DMS 273 (cell line): ENCODE results near the gene CYP2C19.
"Not testable (repeated sequence)": the region's sequence is repeated elsewhere in the genome, so short reads cannot be mapped to it uniquely, and the experiment has no call there.

ENCODE experiments used
- DNase-seq: peaks from one replicate; lab custom pipeline; 2025; ENCODE audit not compliant: unreplicated experiment; lab: John Stamatoyannopoulos, UW

The CYP2C19 gene

DNA sequence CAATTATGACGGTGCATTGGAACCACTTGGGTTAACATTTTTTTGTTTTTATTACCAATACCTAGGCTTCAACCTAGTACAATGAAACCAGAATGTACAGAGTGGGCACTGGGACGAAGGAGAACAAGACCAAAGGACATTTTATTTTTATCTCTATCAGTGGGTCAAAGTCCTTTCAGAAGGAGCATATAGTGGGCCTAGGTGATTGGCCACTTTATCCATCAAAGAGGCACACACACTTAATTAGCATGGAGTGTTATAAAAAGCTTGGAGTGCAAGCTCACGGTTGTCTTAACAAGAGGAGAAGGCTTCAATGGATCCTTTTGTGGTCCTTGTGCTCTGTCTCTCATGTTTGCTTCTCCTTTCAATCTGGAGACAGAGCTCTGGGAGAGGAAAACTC lies at the start of gene CYP2C19:
Gene CYP2C19 (plus strand): TSS at position 289 of the 400 bp plus-strand sequence. CDS start 25 bp downstream, at position 314.
- DNase-seq, result no peak

DNA sequence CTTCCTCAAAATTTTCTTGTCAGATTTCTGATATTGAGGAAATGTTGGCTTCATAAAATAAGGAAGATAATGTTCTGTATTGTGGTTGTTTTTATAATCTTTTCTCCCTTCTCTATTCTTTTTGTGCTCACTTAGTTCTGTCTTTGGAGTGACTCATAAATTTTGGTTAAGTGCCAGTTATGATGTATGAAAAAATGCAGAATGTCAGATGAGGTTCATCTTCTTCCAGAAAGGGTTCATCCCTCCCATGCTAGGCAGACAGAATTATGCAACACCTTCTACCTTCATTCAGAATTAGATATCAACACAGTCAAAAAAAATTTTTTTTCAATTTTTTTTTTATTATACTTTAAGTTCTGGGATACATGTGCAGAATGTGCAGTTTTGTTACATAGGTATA lies 36.6 kb upstream of the CYP2C19 start:
- no peak for DNase-seq

DNA sequence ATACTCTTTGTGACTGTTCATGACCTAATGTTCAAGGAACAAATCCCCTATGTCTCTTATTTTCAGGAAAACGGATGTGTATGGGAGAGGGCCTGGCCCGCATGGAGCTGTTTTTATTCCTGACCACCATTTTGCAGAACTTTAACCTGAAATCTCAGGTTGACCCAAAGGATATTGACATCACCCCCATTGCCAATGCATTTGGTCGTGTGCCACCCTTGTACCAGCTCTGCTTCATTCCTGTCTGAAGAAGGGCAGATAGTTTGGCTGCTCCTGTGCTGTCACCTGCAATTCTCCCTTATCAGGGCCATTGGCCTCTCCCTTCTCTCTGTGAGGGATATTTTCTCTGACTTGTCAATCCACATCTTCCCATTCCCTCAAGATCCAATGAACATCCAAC lies 27.3 kb upstream of the CYP2C19 start:
- DNase-seq, result no peak

DNA sequence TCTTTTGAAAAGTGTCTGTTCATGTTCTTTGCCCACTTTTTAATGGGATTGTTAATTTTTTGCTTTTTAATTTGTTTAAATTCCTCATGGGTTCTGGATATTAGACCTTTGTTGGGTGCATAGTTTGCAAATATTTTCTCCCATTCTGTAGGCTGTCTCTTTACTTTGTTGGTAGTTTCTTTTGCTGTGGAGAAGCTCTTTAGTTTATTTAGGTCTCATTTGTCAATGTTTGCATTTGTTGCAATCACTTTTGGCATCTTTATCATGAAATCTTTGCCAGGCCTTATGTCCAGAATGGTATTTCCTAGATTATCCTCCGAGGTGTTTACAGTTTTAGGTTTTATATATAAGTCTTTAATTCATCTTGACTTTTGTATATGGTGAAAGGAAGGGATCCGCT lies 23.9 kb upstream of the CYP2C19 start:
- DNase-seq, result no peak

DNA sequence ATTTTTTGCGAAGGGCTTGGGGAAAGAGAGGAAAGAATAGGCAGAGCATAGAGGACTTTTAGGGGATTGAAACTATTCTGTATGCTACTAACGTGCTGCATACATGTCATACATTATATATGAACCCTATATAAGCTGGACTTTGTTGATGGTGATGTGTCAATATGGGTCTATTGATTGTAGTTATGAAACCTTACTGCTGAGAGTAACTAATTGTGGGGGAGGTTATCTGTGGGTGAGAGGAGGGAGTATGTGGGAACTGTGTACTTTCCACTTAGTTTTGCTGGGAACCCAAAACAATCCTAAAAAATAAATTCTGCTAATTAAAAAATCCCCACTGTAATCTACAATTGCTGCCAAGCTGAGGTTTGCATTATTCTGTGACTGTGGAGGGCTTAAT lies 15.3 kb upstream of the CYP2C19 start:
- no peak for DNase-seq

DNA sequence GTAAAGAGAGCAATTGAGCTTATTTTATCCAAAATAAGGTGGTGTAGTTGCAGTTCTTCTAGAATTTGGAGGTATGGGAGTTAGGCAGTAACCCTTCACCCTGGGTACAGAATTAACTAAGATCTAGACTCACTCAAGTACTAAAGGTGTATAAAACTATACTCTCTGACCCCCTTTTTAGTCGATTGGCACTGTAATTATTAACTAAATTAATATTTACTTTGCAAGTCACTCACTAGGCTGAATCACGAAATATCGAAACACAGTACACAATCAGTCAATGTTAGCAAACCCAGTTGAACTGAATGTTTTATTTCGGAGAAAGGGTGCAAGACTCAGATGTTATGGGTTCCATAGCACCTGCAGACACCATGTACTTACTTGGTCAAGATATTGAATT lies 14.6 kb upstream of the CYP2C19 start:
- no peak for DNase-seq

DNA sequence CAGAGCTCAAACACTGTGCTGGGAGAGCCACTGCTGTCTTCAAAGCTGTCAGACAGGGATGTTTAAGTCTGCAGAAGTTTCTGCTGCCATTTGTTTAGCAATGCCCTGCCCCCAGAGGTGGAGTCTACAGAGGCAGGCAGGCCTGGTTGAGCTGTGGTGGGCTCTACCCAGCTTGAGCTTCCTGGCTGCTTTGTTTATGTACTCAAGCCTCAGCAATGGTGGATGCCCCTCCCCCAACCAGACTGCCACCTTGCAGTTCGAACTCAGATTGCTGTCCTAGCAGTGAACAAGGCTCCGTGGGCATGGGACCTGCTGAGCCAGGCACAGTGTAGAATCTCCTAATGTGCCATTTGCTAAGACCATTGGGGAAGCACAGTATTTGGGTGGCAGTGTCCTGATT lies 4.6 kb upstream of the CYP2C19 start:
- DNase-seq, result no peak

DNA sequence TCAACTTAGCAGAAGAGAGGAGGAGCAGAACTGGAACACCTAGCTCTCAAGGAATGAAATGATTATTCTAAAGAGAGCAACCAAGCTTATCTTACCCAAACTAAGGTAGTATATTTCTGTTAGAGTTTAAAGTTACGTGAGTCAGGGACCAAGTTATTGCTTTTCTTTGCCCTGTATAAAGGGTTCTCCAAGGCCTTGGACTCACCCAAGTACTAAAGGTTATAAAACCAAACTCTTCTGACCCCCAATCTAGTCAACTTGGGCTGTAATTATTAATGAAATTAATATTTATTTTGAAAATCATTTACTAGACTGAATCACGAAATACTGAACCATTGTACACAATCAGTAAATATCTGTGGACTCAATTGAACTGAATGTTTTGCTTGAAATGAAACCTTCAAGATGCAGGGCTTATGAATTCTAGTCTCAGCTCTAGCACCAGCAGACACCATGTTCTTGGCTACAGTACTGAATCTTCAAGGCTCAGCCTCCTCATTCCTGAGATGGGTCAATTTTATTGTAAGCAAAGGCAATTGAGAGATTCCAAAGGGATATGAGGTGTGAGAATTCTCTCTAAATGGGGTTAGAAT lies 1.8 kb upstream of the CYP2C19 start:
- DNase-seq, result no peak

DNA sequence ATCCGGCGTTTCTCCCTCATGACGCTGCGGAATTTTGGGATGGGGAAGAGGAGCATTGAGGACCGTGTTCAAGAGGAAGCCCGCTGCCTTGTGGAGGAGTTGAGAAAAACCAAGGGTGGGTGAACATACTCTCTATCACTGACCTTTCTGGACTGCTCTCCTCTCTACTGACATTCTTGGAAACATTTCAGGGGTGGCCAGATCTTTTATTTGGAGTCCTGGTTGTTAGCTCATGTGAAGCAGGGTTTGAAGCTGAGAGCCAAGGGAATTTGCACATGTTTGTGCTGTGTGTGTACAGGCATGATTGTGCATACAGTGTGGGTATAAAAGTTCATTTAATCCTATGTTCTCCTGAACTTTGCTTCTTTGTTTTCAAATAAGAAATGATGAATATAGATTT lies 12.9 kb downstream of the CYP2C19 start:
- not testable (repeated sequence) for DNase-seq

DNA sequence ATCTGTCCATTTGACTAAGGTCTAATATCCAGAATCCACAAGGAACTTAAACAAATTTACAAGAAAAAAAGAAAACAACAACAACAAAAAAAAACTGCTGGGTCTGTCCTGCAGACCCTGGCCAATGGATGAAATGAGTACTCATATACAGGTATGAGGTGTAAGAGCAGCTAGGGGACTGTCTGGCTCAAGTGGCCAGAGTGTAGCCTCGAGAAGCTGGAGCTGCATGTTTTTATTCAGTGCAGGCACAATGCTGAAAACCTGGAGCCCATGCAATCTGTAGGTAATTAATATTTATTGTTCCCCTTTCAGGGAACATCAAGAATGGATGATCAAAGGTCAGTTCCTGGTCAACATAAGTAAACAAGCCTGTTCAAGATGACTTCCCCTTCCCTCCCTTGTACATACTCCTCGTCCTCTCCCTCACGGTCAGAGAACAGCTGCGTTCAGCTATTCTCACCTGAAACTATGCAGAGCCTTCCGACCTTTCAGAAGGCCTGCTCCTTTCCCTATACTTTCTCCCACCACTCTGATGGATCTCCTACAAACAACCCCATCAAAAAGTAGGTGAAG lies 15.5 kb downstream of the CYP2C19 start:
- no peak for DNase-seq

DNA sequence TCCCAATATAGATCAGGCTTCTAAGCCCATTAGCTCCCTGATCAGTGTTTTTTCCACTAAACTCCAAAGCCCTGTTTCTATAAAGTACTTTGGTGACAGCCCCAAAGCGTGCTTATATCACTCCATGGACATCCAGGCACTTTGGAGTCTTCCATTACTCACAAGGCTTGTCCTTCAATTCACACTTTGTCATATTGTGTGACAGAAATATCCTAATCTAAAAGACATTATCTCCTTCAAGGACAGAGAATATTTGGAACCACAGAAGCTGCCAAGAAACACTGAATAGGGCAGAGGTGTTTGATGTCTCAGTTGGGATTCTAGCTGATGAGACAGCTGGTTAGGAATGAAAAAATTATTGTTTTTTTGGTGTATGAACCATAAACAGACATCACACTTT lies 18.4 kb downstream of the CYP2C19 start:
- no peak for DNase-seq

DNA sequence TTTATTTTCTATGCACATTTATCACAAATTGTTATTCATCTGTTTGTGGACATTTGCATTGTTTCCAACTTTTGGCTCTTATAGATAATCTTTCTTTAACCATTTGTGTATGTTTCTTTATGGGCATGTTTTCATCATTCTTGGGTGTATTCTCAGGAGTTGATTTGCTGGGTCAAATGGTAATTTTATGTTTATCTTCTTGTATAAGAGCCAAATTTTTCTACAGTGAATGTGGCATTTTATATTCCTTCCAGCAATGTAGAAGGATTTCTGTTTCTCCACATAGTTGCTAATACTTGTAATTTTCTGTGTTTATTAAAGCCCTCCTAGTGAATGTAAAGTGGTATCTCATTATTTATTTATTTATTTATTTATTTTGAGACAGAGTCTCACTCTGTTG lies 21.8 kb downstream of the CYP2C19 start:
- DNase-seq, result no peak

DNA sequence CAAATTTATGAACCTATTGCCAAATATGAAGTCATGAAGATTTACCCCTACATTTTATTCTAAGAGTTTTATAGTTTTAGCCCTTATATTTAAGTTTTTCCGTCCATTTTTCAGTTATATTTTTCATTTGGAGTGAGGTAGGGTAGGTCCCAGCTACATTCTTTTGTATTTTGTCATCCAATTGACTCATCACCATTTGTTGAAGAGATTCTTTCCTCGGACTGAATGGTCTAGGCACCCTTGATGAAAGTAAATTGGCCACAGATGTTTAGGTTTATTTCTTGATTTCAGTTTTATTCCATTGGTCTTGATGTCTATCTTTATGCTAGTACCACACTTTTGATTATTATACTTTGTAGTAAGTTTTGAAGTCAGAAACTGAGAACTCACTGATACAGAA lies 22.7 kb downstream of the CYP2C19 start:
- no peak for DNase-seq

DNA sequence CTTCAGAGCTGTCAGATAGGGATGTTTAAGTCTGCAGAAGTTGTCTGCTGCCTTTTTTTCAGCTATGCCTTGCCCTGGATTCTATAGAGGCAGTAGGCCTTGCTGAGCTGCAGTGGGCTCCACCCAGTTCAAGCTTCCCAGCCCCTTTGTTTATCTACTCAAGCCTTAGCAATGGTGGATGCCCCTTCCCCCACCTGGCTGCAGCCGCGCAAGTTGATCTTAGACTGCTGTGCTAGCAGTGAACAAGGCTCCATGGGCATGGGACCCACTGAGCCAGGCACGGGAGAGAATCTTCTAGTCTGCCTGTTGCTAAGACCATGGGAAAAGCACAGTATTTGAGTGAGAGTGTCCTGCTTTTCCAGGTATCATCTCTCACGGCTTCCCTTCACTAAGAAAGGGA lies 38.1 kb downstream of the CYP2C19 start:
- DNase-seq, result not testable (repeated sequence)

DNA sequence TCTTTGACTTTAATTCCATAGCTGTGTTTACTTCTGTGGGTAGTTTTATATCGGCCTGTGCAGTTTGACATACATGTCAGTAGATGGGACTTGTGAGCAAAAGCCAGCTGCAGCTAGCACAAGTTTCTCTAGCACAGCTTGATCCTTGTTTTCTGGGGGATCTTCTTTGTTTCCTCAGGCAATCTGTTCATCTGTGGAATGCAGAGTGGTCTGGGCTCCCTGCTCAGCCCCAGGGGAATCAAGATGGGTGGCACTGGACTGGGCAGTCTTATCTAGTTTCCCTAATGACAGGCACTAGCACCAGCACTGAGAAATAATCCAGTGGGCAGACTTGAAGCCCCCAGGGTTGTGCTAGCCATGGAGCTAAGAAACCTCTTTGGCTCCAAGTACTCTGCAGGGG lies 40.8 kb downstream of the CYP2C19 start:
- DNase-seq, result no peak

DNA sequence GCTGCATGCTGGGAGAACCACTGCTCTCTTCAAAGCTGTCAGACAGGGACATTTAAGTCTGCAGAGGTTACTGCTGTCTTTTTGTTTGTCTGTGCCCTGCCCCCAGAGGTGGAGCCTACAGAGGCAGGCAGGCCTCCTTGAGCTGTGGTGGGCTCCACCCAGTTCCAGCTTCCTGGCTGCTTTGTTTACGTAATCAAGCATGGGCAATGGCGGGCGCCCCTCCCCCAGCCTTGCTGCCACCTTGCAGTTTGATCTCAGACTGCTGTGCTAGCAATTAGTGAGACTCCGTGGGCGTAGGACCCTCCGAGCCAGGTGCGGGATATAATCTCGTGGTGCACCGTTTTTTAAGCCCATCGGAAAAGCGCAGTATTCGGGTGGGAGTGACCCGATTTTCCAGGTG lies 67.5 kb downstream of the CYP2C19 start:
- DNase-seq, result not testable (repeated sequence)

DNA sequence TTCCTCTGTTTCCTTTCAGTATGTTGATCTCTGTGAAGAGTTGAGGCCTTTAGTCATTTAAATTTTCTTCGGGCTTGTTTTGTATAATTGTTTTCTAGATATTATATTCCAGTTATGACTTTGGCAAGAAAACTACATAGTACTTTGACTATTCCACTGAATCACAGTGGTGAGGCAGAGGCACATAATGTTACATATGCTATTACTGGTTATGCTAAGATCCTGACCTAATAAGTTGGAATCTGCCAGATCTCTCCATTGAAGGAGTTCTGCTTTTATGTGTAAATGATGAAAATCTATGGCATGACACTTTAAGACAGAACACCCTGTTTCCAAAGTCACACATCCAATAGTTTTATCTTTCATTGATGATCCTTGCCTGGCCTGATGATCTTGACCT lies 83.7 kb downstream of the CYP2C19 start:
- DNase-seq, result no peak

DNA sequence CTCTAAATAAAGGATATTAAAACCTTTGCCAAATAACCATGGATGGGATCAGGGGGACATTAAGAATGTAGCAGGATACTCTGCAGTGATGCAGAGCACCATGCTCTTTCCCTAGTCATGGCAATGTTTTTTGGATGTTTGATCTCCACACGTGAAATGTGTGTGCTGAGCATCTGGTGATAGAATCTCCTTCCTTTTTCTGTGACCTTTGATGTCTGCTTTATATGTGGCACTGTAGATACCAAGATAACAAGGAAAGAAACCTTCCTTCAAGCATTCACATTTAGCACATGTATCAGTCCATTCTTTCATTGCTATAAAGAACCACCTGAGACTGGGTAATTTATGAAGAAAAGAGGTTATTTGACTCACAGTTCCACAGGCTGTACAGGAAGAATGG lies 88.3 kb downstream of the CYP2C19 start:
- no peak for DNase-seq

DNA sequence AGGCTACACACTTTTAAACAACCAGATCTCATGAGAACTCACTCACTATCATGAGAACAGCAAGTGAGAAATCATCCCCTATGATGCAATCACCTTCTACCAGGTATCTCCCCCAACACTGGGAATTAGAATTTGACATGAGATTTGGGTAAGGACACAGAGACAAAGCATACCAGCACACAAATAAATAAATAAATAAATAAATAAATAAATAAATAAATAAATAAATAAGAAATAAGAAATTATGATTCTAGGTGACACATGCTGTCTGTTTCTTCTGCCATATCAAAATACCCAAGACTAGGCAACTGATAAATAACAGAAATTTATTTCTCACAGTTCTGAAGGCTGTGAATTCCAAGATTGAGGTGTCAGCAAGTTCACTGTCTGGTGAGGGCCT lies 88.8 kb downstream of the CYP2C19 start:
- no peak for DNase-seq

DNA sequence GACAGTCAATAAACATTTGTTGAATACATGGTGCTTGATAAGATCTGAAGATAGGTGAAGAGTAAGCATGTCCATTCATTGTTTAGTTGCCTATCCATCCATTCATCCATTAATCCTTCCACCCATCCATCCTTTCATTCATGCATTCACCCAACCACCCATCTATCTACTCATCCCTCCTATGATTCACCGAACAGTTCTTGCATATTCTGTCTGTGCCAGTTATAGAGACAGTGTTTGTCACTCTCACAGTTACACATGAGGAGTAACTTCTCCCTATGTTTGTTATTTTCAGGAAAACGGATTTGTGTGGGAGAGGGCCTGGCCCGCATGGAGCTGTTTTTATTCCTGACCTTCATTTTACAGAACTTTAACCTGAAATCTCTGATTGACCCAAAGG lies 90.0 kb downstream of the CYP2C19 start:
- no peak for DNase-seq

DNA sequence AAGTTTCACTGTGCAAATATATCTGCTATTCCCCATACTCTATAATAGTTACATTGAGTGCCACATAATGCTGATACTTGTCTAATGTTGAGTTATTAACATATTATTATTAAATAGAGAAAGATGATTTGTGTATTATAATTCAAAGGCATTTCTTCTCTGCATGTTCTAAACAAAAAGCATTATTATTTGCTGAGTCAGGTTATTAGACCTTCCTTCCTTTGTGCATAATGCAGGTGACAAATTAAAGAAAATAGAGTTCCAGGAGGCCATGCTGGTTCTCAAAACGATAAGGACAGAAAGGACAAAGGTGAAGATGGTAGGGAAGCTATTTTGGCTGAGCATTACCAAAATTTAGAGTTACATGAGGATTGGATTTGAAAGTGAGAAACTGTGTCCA lies 90.6 kb downstream of the CYP2C19 start:
- no peak for DNase-seq

DNA sequence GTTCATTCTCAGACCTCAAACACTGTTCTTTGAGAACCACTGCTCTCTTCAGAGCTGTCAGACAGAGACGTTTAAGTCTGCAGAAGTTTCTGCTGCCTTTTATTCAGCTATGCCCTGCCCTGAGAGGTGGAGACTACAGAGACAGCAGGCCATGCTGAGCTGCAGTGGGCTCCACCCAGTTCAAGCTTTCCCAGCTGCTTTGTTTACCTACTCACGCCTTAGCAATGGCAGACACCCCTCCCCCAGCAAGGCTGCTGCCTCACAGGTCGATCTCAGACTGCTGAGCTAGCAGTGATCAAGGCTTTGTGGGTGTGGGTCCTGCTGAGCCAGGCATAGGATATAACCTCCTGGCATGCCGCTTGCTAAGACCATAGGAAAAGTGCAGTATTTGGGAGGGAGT lies 95.5 kb downstream of the CYP2C19 start:
- no peak for DNase-seq

DNA sequence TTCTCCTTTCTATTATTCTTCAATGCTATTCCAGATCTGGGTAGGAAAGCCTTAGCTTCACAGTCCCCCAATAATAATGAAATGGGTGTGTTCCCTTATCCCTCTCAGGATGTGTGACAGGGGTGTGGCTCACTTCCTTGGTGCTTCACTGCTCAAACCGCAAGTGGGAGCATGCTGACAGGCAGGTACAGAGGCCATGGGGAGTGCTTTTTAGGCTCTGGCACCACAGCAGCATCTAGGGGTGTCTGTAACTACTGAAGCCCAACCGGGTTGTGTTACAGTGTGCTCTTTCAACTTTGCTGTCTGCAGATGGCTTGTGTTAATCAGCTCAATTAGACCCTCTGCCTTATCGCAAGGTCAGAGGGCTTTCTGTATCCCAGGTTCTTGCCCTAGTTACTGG lies 96.6 kb downstream of the CYP2C19 start:
- no peak for DNase-seq
